SK-N-SH treated with all-trans-retinoic acid at 6 μM for 48 hours (cell line): ENCODE data around the gene TLL1.

Source experiments
- ARNTL ChIP-seq: fragments of 450-650 bp; formaldehyde crosslinking; IDR thresholded peaks from 2 replicates; pipeline ENCODE4 v1.5.0; 2020; ENCODE audit warnings: low read depth, mild to moderate bottlenecking, moderate library complexity, borderline replicate concordance
- ISL1 ChIP-seq: fragments of 250-450 bp; sonication (Bioruptor Pico); IDR thresholded peaks from 2 replicates; pipeline ENCODE4 v2.1.2; 2022; ENCODE audit warnings: mild to moderate bottlenecking, moderate library complexity
- RARB ChIP-seq: fragments of 250-450 bp; sonication (Bioruptor Pico); IDR thresholded peaks from 2 replicates; pipeline ENCODE4 v1.8.0; 2021; ENCODE audit warnings: mild to moderate bottlenecking, moderate library complexity
- TCF4 ChIP-seq: fragments of 250-450 bp; sonication (Bioruptor Pico); IDR thresholded peaks from 2 replicates; pipeline ENCODE4 v1.8.0; 2021; ENCODE audit warnings: mild to moderate bottlenecking, moderate library complexity, borderline replicate concordance
- TOX ChIP-seq: fragments of 250-450 bp; sonication (Bioruptor Pico); IDR thresholded peaks from 2 replicates; pipeline ENCODE4 v1.8.0; 2021; ENCODE audit warnings: mild to moderate bottlenecking, moderate library complexity, borderline replicate concordance
- ZFP3 ChIP-seq: fragments of 250-450 bp; sonication (Bioruptor Pico); IDR thresholded peaks from 2 replicates; pipeline ENCODE4 v1.5.0; 2020; ENCODE audit warnings: mild to moderate bottlenecking, moderate library complexity
- ZNF70 ChIP-seq: fragments of 450-650 bp; formaldehyde crosslinking; IDR thresholded peaks from 2 replicates; pipeline ENCODE4 v1.5.0; 2020; ENCODE audit warnings: mild to moderate bottlenecking, moderate library complexity
- ZNF8 ChIP-seq: fragments of 450-650 bp; formaldehyde crosslinking; IDR thresholded peaks from 2 replicates; pipeline ENCODE4 v1.5.0; 2020; ENCODE audit warnings: mild to moderate bottlenecking, moderate library complexity

GRCh38 chr4:165855191-165855590, 17.8 kb upstream of the TLL1 start:
- TF ChIP-seq ARNTL (CRISPR knock-in tag) (no peak), TOX (CRISPR knock-in tag) (no peak), RARB (CRISPR knock-in tag) (no peak), ZNF70 (CRISPR knock-in tag) (no peak), TCF4 (CRISPR knock-in tag) (no peak), ISL1 (CRISPR knock-in tag) (no peak), ZFP3 (CRISPR knock-in tag) (no peak), ZNF8 (CRISPR knock-in tag) (no peak)
